ENCODE measurements around the gene BMP2.

BMP2 gene

DNA sequence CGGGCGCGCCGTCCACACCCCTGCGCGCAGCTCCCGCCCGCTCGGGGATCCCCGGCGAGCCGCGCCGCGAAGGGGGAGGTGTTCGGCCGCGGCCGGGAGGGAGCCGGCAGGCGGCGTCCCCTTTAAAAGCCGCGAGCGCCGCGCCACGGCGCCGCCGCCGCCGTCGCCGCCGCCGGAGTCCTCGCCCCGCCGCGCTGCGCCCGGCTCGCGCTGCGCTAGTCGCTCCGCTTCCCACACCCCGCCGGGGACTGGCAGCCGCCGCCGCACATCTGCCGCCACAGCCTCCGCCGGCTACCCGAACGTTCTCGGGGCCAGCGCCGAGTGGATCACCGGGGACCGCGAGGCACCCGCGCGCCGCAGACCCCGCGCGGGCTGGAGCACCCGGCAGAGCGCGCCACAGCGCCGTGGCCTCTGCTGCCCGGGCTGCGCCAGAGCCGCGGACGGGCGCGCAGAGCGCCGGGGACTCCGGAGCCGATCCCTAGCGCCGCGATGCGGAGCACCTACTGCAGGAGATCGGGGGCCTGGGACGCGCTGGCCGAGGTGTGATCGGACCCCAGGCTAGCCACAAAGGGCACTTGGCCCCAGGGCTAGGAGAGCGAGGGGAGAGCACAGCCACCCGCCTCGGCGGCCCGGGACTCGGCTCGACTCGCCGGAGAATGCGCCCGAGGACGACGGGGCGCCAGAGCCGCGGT lies at the start of gene BMP2:
BMP2 (plus strand) TSS at position 151 of the 692 bp plus-strand sequence. CDS start 2,441 bp downstream, outside the sequence.
- Histone ChIP-seq H3K9ac (ENCODE audit: low read length in 5 of 5) (peak within 1 kb of the TSS in 4 of 5 donors; percentile 57 to 75 (median 72)), H3K4me3 (ENCODE audit: low read depth in 1 of 5, low read length in 5 of 5) (peak within 1 kb of the TSS; percentile 68 to 96 (median 76)), H3K4me1 (ENCODE audit: control insufficient read depth in 5 of 5, insufficient read depth in 5 of 5, low read length in 5 of 5) (peaks cover 0 to 41% (median 31%) of the 10 kb centered on the region in 5 donors), H3K36me3 (ENCODE audit: control insufficient read depth in 5 of 5, insufficient read depth in 5 of 5, low read length in 5 of 5) (peaks cover 0 to 7% (median 0%) of the 10 kb centered on the region in 5 donors), H3K9me3 (ENCODE audit: control insufficient read depth in 5 of 5, low read length in 5 of 5) (no peaks in the 10 kb centered on the region), H3K27ac (ENCODE audit: low read depth, low read length) (peak within 1 kb of the TSS; percentile 41), H3K27me3 (ENCODE audit: control insufficient read depth in 5 of 5, insufficient read depth in 4 of 5, low read length in 5 of 5) (peaks cover 0 to 5% (median 0%) of the 10 kb centered on the region in 5 donors)

DNA sequence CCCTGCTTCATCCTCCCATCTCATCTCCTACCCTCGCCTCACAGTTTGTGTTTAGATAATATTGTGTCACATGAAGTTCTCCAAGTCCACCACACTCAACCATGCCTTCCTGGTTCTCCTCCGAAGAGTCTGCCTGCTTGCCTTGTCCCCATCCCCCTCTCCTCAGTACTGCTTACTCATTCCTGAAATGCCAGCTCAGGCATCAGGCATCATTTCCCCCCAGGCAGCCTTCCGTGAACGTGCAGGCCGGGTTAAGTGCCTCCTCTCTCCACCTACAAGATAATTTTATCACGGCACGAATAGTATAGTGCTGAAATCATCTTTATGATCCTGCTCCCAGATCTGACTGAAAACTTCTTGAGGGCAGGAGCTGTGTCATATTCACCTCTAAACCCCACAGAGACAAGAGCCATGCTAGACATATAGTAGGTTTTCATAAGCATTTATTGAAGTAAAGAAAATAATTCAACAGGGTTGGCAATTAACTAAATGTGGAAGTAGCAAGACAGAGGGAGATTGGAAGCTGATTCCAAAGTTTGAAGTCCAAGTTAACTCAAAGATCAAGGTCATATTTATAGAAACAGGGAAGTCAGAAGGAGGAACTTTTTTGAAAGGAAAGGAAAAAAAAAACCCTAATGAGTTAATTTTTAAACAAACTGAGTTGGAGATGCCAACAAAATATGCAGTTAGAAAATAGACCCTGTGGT lies 48.7 kb upstream of the BMP2 start:
- Histone ChIP-seq H3K4me3 (ENCODE audit: low read depth in 1 of 5, low read length in 5 of 5) (no peak overlapping the region), H3K9ac (ENCODE audit: low read length in 5 of 5) (no peak overlapping the region), H3K36me3 (ENCODE audit: control insufficient read depth in 5 of 5, insufficient read depth in 5 of 5, low read length in 5 of 5) (no peaks in the 10 kb centered on the region), H3K4me1 (ENCODE audit: control insufficient read depth in 5 of 5, insufficient read depth in 5 of 5, low read length in 5 of 5) (peaks cover 0 to 15% (median 4%) of the 10 kb centered on the region in 5 donors), H3K9me3 (ENCODE audit: control insufficient read depth in 5 of 5, low read length in 5 of 5) (peaks cover 0 to 4% (median 0%) of the 10 kb centered on the region in 5 donors), H3K27me3 (ENCODE audit: control insufficient read depth in 5 of 5, insufficient read depth in 4 of 5, low read length in 5 of 5) (no peaks in the 10 kb centered on the region), H3K27ac (ENCODE audit: low read depth, low read length) (no peak overlapping the region)

DNA sequence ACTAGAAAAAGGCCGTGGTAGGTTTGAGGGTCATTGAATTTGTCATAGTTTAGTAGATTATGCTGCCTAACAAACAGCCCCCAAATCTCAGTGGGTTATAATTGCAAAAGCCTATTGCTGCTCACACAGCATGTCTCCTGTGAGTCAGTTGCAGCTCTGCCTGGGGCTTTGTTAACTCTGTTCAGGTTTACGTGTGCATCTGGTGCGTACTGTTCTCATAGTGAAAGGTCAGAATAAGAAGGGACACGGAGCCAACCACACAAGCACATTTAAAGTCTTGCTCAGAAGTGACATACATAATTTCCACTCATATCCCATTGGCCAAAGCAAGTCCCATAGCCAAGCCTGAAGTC lies 48.1 kb upstream of the BMP2 start:
- Histone ChIP-seq H3K36me3 (ENCODE audit: control insufficient read depth in 5 of 5, insufficient read depth in 5 of 5, low read length in 5 of 5) (no peaks in the 10 kb centered on the region), H3K9ac (ENCODE audit: low read length in 5 of 5) (no peak overlapping the region), H3K27ac (ENCODE audit: low read depth, low read length) (no peak overlapping the region), H3K4me3 (ENCODE audit: low read depth in 1 of 5, low read length in 5 of 5) (no peak overlapping the region), H3K27me3 (ENCODE audit: control insufficient read depth in 5 of 5, insufficient read depth in 4 of 5, low read length in 5 of 5) (no peaks in the 10 kb centered on the region), H3K4me1 (ENCODE audit: control insufficient read depth in 5 of 5, insufficient read depth in 5 of 5, low read length in 5 of 5) (peaks cover 0 to 15% (median 4%) of the 10 kb centered on the region in 5 donors), H3K9me3 (ENCODE audit: control insufficient read depth in 5 of 5, low read length in 5 of 5) (peaks cover 0 to 4% (median 0%) of the 10 kb centered on the region in 5 donors)

DNA sequence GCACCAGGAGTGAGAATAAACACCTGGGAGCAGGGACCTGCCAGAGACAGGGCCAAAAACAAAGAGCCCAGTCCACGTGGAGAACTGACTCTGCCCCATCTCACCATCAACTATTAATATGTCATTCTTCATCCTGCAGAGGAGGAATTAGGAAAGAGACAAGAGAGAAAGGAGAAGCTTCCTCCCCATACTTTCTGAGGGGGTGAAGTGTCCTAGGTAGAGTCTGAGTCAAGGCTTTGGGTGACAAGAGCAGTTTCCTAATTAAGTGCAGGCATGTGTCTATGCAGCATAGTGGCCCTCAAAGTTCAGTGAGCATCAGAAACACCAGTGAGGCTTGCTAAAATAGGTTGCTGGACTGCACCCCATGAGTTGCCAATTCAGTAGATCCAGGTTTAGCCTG lies 40.7 kb upstream of the BMP2 start:
- Histone ChIP-seq H3K27me3 (ENCODE audit: control insufficient read depth in 5 of 5, insufficient read depth in 4 of 5, low read length in 5 of 5) (no peaks in the 10 kb centered on the region), H3K4me3 (ENCODE audit: low read depth in 1 of 5, low read length in 5 of 5) (no peak overlapping the region), H3K9ac (ENCODE audit: low read length in 5 of 5) (no peak overlapping the region), H3K36me3 (ENCODE audit: control insufficient read depth in 5 of 5, insufficient read depth in 5 of 5, low read length in 5 of 5) (no peaks in the 10 kb centered on the region), H3K27ac (ENCODE audit: low read depth, low read length) (no peak overlapping the region), H3K9me3 (ENCODE audit: control insufficient read depth in 5 of 5, low read length in 5 of 5) (no peaks in the 10 kb centered on the region), H3K4me1 (ENCODE audit: control insufficient read depth in 5 of 5, insufficient read depth in 5 of 5, low read length in 5 of 5) (peaks cover 0 to 8% (median 4%) of the 10 kb centered on the region in 5 donors)

DNA sequence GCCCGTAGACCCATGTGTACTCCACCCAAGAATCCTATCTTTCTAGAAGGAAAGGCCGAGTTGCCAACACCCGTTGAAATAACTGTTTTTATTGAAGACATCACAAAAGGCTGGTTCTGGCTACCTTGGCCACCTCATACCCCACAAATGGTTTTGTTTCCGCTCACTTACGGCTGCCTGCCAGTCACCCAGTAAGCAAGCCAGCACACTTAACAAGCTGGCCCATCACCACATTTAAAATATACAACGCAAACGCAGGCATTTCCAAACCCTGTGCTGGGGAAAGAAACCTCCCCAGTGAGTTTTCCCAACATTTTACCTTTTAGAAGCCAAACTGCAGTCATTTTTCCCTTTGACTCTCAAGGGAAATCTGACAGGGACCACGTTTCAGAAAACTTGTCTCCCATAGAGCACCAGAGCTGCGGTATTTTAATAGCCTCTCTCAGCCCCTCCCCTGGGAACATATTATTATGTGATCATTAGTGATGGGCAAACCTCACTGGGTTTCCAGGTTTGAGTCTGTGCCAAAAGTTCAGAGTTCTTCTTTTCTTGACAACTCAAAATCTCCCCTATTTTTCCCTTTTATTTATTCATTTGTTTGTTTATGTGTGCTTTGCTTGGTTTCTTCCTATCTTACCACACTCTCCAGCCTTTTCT lies 36.7 kb upstream of the BMP2 start:
- Histone ChIP-seq H3K9me3 (ENCODE audit: control insufficient read depth in 5 of 5, low read length in 5 of 5) (peaks cover 0 to 5% (median 0%) of the 10 kb centered on the region in 5 donors), H3K4me3 (ENCODE audit: low read depth in 1 of 5, low read length in 5 of 5) (no peak overlapping the region), H3K27ac (ENCODE audit: low read depth, low read length) (peak overlapping the region; percentile 72), H3K27me3 (ENCODE audit: control insufficient read depth in 5 of 5, insufficient read depth in 4 of 5, low read length in 5 of 5) (no peaks in the 10 kb centered on the region), H3K9ac (ENCODE audit: low read length in 5 of 5) (no peak overlapping the region), H3K4me1 (ENCODE audit: control insufficient read depth in 5 of 5, insufficient read depth in 5 of 5, low read length in 5 of 5) (peaks cover 0 to 18% (median 17%) of the 10 kb centered on the region in 5 donors), H3K36me3 (ENCODE audit: control insufficient read depth in 5 of 5, insufficient read depth in 5 of 5, low read length in 5 of 5) (no peaks in the 10 kb centered on the region)

DNA sequence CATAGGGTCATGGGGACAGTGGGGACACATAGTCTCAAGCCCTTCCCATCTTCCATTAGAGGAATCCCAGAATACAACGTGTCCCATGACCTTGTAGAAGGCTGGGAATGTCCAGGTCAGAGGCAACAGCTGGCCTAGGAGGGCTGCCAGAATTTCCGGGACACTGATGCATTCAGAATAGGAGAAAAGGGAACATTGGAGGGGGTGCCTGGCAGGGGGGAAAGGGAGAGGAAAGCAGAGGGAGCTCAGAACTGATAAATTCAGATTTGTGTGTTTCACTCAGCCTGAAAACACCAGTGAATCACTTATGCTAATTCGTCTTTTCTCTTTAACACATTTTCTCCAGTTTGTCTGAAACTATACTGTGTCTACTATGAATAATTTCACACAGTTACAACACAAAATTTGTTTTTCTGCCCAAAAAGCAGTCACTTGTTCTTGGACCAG lies 35.5 kb upstream of the BMP2 start:
- Histone ChIP-seq H3K9ac (ENCODE audit: low read length in 5 of 5) (no peak overlapping the region), H3K4me3 (ENCODE audit: low read depth in 1 of 5, low read length in 5 of 5) (no peak overlapping the region), H3K9me3 (ENCODE audit: control insufficient read depth in 5 of 5, low read length in 5 of 5) (peaks cover 0 to 5% (median 0%) of the 10 kb centered on the region in 5 donors), H3K36me3 (ENCODE audit: control insufficient read depth in 5 of 5, insufficient read depth in 5 of 5, low read length in 5 of 5) (no peaks in the 10 kb centered on the region), H3K27ac (ENCODE audit: low read depth, low read length) (peak overlapping the region; percentile 72), H3K27me3 (ENCODE audit: control insufficient read depth in 5 of 5, insufficient read depth in 4 of 5, low read length in 5 of 5) (no peaks in the 10 kb centered on the region), H3K4me1 (ENCODE audit: control insufficient read depth in 5 of 5, insufficient read depth in 5 of 5, low read length in 5 of 5) (peaks cover 0 to 21% (median 19%) of the 10 kb centered on the region in 5 donors)

DNA sequence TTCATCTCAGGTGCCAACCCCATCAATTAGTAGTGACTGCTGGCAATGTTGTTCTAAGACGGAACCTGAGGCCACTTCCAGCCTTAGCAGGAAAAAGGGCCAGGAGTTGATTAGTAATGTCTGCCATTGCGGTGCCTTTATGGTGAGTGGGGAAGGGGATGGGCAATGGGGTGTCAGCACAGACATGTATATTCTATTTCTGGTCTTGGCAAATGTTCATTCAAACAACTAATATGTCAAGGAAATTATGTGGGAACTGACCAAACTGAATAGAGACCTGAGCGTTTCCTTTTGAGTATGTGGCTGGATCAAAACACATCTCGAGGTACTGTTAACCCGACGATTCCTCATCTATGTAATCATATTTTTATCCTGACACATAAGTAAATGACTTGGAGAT lies 34.6 kb upstream of the BMP2 start:
- Histone ChIP-seq H3K36me3 (ENCODE audit: control insufficient read depth in 5 of 5, insufficient read depth in 5 of 5, low read length in 5 of 5) (no peaks in the 10 kb centered on the region), H3K4me3 (ENCODE audit: low read depth in 1 of 5, low read length in 5 of 5) (no peak overlapping the region), H3K9me3 (ENCODE audit: control insufficient read depth in 5 of 5, low read length in 5 of 5) (peaks cover 0 to 5% (median 0%) of the 10 kb centered on the region in 5 donors), H3K9ac (ENCODE audit: low read length in 5 of 5) (no peak overlapping the region), H3K27ac (ENCODE audit: low read depth, low read length) (no peak overlapping the region), H3K27me3 (ENCODE audit: control insufficient read depth in 5 of 5, insufficient read depth in 4 of 5, low read length in 5 of 5) (no peaks in the 10 kb centered on the region), H3K4me1 (ENCODE audit: control insufficient read depth in 5 of 5, insufficient read depth in 5 of 5, low read length in 5 of 5) (peaks cover 0 to 21% (median 19%) of the 10 kb centered on the region in 5 donors)

DNA sequence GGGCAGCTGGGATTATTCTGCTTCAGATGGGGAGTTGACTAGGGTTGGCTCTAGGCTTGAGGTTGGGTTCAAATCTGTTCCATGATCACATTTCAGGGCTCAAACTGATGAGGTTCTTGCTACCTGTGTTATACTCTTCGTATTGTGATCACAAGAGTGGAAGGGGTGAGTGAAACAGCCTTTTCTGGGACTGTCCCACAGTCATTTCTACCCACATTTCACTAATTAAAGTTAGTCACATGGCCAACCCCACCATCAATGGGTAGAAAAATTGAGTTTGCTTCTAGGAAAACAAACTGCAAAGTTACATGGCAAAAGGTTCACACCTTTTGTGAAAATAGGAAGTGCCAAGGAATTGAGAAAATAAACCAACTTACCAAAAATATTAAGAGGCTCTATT lies 33.5 kb upstream of the BMP2 start:
- H3K27me3 ChIP-seq (ENCODE audit: control insufficient read depth in 5 of 5, insufficient read depth in 4 of 5, low read length in 5 of 5): no peaks in the 10 kb centered on the region
- no peaks in the 10 kb centered on the region for H3K36me3 ChIP-seq (ENCODE audit: control insufficient read depth in 5 of 5, insufficient read depth in 5 of 5, low read length in 5 of 5)
- H3K9ac ChIP-seq (ENCODE audit: low read length in 5 of 5): no peak overlapping the region
- peaks cover 0 to 21% (median 19%) of the 10 kb centered on the region in 5 donors for H3K4me1 ChIP-seq (ENCODE audit: control insufficient read depth in 5 of 5, insufficient read depth in 5 of 5, low read length in 5 of 5)
- H3K4me3 ChIP-seq (ENCODE audit: low read depth in 1 of 5, low read length in 5 of 5): no peak overlapping the region
- H3K9me3 ChIP-seq (ENCODE audit: control insufficient read depth in 5 of 5, low read length in 5 of 5): peaks cover 0 to 5% (median 0%) of the 10 kb centered on the region in 5 donors
- H3K27ac ChIP-seq (ENCODE audit: low read depth, low read length): no peak overlapping the region

DNA sequence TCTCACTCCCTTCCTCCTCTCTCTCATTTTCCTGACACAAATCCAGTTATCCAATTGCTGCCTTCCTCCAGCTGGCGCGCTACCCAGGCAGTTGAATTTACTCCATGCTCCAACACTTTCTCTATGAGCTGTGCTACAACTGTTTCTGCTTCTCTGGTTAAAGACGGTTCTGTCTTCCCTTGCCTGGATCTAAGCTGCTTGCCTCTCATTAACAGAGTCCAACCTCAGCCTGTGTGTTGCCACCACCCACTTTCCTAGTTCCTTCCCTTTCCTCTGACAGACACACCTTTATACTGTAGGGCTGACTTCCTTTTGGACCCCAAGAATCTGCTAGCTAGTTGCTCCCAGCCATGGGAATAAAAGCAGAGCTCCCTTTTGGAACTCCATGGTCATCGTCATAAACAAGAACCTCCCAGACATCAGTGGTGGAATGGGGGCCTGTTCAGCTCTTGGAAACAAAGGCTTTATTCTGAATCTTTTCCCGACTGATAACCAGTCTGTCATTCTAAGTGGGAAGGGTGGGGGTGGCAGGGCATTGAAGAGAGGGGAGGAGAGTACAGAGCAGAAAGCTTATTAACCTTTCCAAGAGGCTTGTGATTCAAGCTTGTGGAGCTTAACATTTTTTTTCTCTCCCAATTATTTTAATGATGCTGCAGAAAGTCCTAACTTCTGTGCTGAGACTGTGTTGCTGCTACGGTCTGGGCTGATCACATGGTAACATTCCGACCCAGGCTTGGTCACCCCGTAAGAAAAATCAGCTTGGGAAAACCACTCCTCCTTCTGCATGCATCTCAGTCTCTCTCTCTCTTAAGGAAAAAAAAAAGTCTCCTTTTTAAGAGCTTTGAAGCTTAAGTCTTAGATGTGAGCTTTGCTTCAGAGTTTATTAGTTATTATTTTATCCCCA lies 31.3 kb upstream of the BMP2 start:
- H3K36me3 ChIP-seq (ENCODE audit: control insufficient read depth in 5 of 5, insufficient read depth in 5 of 5, low read length in 5 of 5): no peaks in the 10 kb centered on the region
- no peak overlapping the region for H3K4me3 ChIP-seq (ENCODE audit: low read depth in 1 of 5, low read length in 5 of 5)
- H3K4me1 ChIP-seq (ENCODE audit: control insufficient read depth in 5 of 5, insufficient read depth in 5 of 5, low read length in 5 of 5): peaks cover 0 to 28% (median 21%) of the 10 kb centered on the region in 5 donors
- peaks cover 0 to 5% (median 0%) of the 10 kb centered on the region in 5 donors for H3K9me3 ChIP-seq (ENCODE audit: control insufficient read depth in 5 of 5, low read length in 5 of 5)
- H3K9ac ChIP-seq (ENCODE audit: low read length in 5 of 5): no peak overlapping the region
- no peaks in the 10 kb centered on the region for H3K27me3 ChIP-seq (ENCODE audit: control insufficient read depth in 5 of 5, insufficient read depth in 4 of 5, low read length in 5 of 5)
- no peak overlapping the region for H3K27ac ChIP-seq (ENCODE audit: low read depth, low read length)
